Measurements from ENCODE around the gene FAF1.
A peak's percentile ranks its signal among the peaks of the same experiment; 100 is the strongest.

FAF1 gene

GRCh38 chr1:50471967-50472366 is 488.1 kb downstream of the FAF1 start:
- no peak for DNase-seq

GRCh38 chr1:50462964-50463363 is 497.1 kb downstream of the FAF1 start:
- DNase-seq, result no peak

GRCh38 chr1:50458507-50458906 is 501.6 kb downstream of the FAF1 start:
- no peak for DNase-seq

- DNase-seq, result no peak
Measured at GRCh38 chr1:50454911-50455310, 505.2 kb downstream of the FAF1 start.

GRCh38 chr1:50453266-50453665 is 506.8 kb downstream of the FAF1 start:
- DNase-seq, result peak; percentile 88

GRCh38 chr1:50452700-50453099 is 507.4 kb downstream of the FAF1 start:
- DNase-seq, result no peak

- DNase-seq, result no peak
Measured at GRCh38 chr1:50450861-50451653, 509.0 kb downstream of the FAF1 start.

GRCh38 chr1:50447961-50448360 is 512.1 kb downstream of the FAF1 start:
- no peak for DNase-seq

GRCh38 chr1:50441183-50441582 is 518.9 kb downstream of the FAF1 start:
- no peak for DNase-seq

- DNase-seq, result no peak
Measured at GRCh38 chr1:50438945-50439344, 521.1 kb downstream of the FAF1 start.

GRCh38 chr1:50436489-50436888 is 523.6 kb downstream of the FAF1 start:
- DNase-seq, result no peak

GRCh38 chr1:50430010-50430405 is 530.1 kb downstream of the FAF1 start:
- DNase-seq, result no peak

- DNase-seq, result no peak
Measured at GRCh38 chr1:50427818-50428779, 532.0 kb downstream of the FAF1 start.

- DNase-seq, result no peak
Measured at GRCh38 chr1:50427086-50427817, 532.8 kb downstream of the FAF1 start.

GRCh38 chr1:50426702-50427085 is 533.4 kb downstream of the FAF1 start:
- DNase-seq, result no peak

- DNase-seq, result no peak
Measured at GRCh38 chr1:50426108-50426700, 533.9 kb downstream of the FAF1 start.

- DNase-seq, result no peak
Measured at GRCh38 chr1:50425376-50426107, 534.5 kb downstream of the FAF1 start.

- DNase-seq, result no peak
Measured at GRCh38 chr1:50424884-50425375, 535.1 kb downstream of the FAF1 start.

GRCh38 chr1:50424045-50424883 is 535.8 kb downstream of the FAF1 start:
- no peak for DNase-seq

GRCh38 chr1:50423670-50424000 is 536.4 kb downstream of the FAF1 start:
- DNase-seq, result no peak
